Neutrophil (primary cell): ENCODE measurements around the gene PTPRD.

ENCODE experiments used
- H3K27ac ChIP-seq: fragments of 200-600 bp; sonication (generic); 2 replicates; pipeline ENCODE4 v1.5.1; 2016; ENCODE audit warnings: mild to moderate bottlenecking, moderate library complexity
- H3K27me3 ChIP-seq: fragments of 200-600 bp; sonication (generic); 2 replicates; pipeline ENCODE4 v1.6.0; 2016; ENCODE audit warnings: mild to moderate bottlenecking
- H3K36me3 ChIP-seq: fragments of 200-600 bp; sonication (generic); 2 replicates; pipeline ENCODE4 v1.5.1; 2017
- H3K4me1 ChIP-seq, 2 experiments: fragments of 200-600 bp in 1 of 2; sonication (generic) in 1 of 2; 1 replicate in 1 of 2; 2 replicates in 1 of 2; pipeline versions ENCODE4 v1.5.1 to v1.6.1; 2013 to 2016; ENCODE audit warnings: low read depth in 1 of 2, low read length in 1 of 2, mild to moderate bottlenecking in 1 of 2, moderate library complexity in 1 of 2; ENCODE audit not compliant: control insufficient read depth in 1 of 2, insufficient read depth in 1 of 2
- H3K4me3 ChIP-seq, 2 experiments: fragments of 200-600 bp in 1 of 2; sonication (generic) in 1 of 2; 1 replicate in 1 of 2; 2 replicates in 1 of 2; pipeline ENCODE4 v1.5.1; 2013 to 2016; ENCODE audit warnings: low read depth in 1 of 2, low read length in 1 of 2, mild to moderate bottlenecking in 1 of 2, moderate library complexity in 1 of 2
- H3K9me3 ChIP-seq: fragments of 200-600 bp; sonication (generic); 2 replicates; pipeline ENCODE4 v1.5.1; 2016
- TF ChIP-seq, protein P1 (sequence below): fragments of 200-600 bp; sonication (generic); IDR thresholded peaks from 2 replicates; pipeline ENCODE4 v1.5.1; 2016; ENCODE audit warnings: antibody characterized with exemption

Gene PTPRD

DNA sequence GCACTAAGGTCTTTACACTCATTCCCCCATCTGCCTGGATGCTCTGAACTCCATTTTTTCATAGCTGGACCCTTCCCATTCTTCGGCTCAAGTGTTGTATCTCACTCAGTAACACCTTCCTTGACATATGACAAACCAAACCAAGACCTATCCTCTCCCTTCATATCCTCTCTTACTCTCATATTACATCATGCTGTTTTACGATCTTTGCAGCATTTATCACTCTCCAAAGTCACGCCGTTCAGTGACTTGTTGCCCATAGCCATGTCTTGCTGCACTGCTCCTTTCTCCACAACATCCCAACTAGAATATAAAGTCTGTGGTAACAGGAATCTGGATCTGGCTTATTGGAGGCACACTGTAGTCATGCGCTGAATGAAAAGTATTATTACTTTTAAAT is 1889.6 kb downstream of the PTPRD start:
- H3K4me3 ChIP-seq, result no peak overlapping the region
- TF ChIP-seq, protein P1, sequence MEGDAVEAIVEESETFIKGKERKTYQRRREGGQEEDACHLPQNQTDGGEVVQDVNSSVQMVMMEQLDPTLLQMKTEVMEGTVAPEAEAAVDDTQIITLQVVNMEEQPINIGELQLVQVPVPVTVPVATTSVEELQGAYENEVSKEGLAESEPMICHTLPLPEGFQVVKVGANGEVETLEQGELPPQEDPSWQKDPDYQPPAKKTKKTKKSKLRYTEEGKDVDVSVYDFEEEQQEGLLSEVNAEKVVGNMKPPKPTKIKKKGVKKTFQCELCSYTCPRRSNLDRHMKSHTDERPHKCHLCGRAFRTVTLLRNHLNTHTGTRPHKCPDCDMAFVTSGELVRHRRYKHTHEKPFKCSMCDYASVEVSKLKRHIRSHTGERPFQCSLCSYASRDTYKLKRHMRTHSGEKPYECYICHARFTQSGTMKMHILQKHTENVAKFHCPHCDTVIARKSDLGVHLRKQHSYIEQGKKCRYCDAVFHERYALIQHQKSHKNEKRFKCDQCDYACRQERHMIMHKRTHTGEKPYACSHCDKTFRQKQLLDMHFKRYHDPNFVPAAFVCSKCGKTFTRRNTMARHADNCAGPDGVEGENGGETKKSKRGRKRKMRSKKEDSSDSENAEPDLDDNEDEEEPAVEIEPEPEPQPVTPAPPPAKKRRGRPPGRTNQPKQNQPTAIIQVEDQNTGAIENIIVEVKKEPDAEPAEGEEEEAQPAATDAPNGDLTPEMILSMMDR, result no peak
- no peaks in the 10 kb centered on the region for H3K9me3 ChIP-seq
- H3K27me3 ChIP-seq, result no peaks in the 10 kb centered on the region
- H3K36me3 ChIP-seq, result no peaks in the 10 kb centered on the region
- H3K4me1 ChIP-seq, result no peaks in the 10 kb centered on the region
- H3K27ac ChIP-seq, result no peak overlapping the region

- Histone ChIP-seq H3K9me3 (no peaks in the 10 kb centered on the region), H3K27ac (no peak overlapping the region), H3K36me3 (no peaks in the 10 kb centered on the region), H3K27me3 (no peaks in the 10 kb centered on the region), H3K4me1 (no peaks in the 10 kb centered on the region), H3K4me3 (no peak overlapping the region)
- TF ChIP-seq, protein P1, result no peak
Measured at GRCh38 chr9:8719833-8720486, 1892.8 kb downstream of the PTPRD start.

DNA sequence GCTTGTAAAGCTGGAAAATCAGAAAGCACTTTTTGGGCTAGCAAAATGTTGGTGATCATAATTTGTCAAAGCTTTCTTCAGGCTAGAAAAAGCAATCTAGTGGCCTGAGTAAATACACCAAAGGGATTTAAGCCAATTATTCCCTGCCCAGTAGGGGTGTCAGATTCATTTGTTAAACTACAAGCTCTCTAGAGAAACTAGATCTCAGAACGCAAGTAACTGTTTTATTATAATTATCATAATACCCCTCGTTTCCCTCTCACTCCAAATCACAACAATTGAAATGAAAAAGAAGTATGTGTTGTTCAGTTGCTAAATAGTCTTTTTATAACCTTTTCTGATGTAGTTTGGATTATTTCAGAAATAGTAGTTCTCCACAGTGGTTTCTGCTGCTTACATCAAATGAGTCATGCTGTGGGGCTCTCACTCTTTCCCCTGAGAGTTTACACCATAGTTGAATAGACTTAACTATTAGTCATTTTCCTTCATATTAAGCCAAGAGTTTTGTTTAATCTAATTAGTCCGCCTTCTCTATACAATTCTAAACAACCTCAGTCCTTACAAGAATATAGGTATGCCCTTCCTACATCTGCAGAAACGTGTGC is 1894.6 kb downstream of the PTPRD start:
- Histone ChIP-seq H3K4me1 (no peaks in the 10 kb centered on the region), H3K27ac (no peak overlapping the region), H3K4me3 (no peak overlapping the region), H3K36me3 (no peaks in the 10 kb centered on the region), H3K9me3 (no peaks in the 10 kb centered on the region), H3K27me3 (no peaks in the 10 kb centered on the region)
- TF ChIP-seq, protein P1, result no peak

DNA sequence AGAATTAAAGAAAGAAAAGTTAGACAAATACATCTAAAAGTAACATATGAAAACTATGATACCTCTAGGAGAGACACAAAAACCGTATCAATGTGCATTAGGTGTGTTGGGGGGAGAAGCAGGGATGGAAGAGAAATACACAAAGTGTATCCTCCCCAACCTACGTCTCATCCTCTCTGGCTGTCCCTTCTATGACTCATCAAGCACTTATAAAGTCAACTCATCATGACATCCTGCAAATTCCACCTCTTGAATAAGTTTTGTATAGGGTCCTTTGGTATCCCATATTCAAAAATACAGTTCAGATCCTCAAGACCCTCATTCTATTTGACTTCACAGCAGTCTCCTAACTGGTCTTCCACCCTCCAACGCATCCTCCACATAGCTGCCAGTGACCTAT is 1895.7 kb downstream of the PTPRD start:
- no peak overlapping the region for H3K27ac ChIP-seq
- no peaks in the 10 kb centered on the region for H3K36me3 ChIP-seq
- H3K9me3 ChIP-seq, result no peaks in the 10 kb centered on the region
- H3K27me3 ChIP-seq, result no peaks in the 10 kb centered on the region
- H3K4me1 ChIP-seq, result no peaks in the 10 kb centered on the region
- TF ChIP-seq, protein P1, result no peak
- no peak overlapping the region for H3K4me3 ChIP-seq

- Histone ChIP-seq H3K36me3 (no peaks in the 10 kb centered on the region), H3K9me3 (no peaks in the 10 kb centered on the region), H3K27ac (no peak overlapping the region), H3K4me3 (no peak overlapping the region), H3K4me1 (no peaks in the 10 kb centered on the region), H3K27me3 (no peaks in the 10 kb centered on the region)
- TF ChIP-seq, protein P1, result no peak
Measured at GRCh38 chr9:8715788-8716187, 1897.0 kb downstream of the PTPRD start.
